Spleen (tissue), 7 donors: ENCODE measurements around the gene MARCHF2.

ENCODE experiments used
- CTCF ChIP-seq, 11 experiments: fragments of 200-600 bp in 7 of 11; fragments of 450-650 bp in 4 of 11; sonication (generic) in 4 of 11; IDR thresholded peaks in 8 of 11; conservative IDR thresholded peaks in 3 of 11; 1 replicate in 7 of 11; 2 replicates in 4 of 11; pipeline versions ENCODE4 v1.4.0 to v1.8.0; 2016 to 2021; ENCODE audit warnings: antibody characterized with exemption in 11 of 11, inconsistent platforms in 4 of 11, mild to moderate bottlenecking in 1 of 11
- POLR2AphosphoS5 ChIP-seq, 3 donors: sonication (generic); formaldehyde crosslinking; IDR thresholded peaks; one replicate each; pipeline ENCODE4 v1.5.1; 2017; ENCODE audit warnings: antibody characterized with exemption in 3 of 3
- donor health status: DM: no; HTN: no; CAD: no; lungs with moderate emphysema.
- donor health status: DM: no; HTN: no; CAD: no.
- donor health status: DM: no; HTN: no; CAD: no.

GRCh38 chr19:8457209-8457608 is 44.1 kb downstream of the MARCHF2 start:
- TF ChIP-seq POLR2AphosphoS5 (IDR thresholded peaks at IDR 0.05) (no peak), CTCF (IDR thresholded peaks at IDR 0.05 in 8 of 11, conservative IDR thresholded peaks at IDR 0.05 in 3 of 11) (no peak)
